HFF-Myc (cell line): Measurements from ENCODE around the gene TOR1A.
A peak's percentile ranks its signal among the peaks of the same experiment; 100 is the strongest.

Experiments used
- DNase-seq: peaks from one replicate; pipeline ENCODE4 v3.0.0-alpha.2; 2011; ENCODE audit warnings: low read depth; ENCODE audit errors: extremely low read depth
- H3K4me3 ChIP-seq: replicated peaks from 2 replicates; pipeline ENCODE4 v1.5.1; 2011; ENCODE audit warnings: low read depth, mild to moderate bottlenecking, control low read depth, low read length
- TF ChIP-seq, protein P1 (sequence below): IDR thresholded peaks from 2 replicates; pipeline ENCODE4 v1.5.1; 2012; ENCODE audit warnings: mild to moderate bottlenecking, low read depth, low read length, control low read depth; ENCODE audit errors: missing control alignments

The TOR1A gene

DNA sequence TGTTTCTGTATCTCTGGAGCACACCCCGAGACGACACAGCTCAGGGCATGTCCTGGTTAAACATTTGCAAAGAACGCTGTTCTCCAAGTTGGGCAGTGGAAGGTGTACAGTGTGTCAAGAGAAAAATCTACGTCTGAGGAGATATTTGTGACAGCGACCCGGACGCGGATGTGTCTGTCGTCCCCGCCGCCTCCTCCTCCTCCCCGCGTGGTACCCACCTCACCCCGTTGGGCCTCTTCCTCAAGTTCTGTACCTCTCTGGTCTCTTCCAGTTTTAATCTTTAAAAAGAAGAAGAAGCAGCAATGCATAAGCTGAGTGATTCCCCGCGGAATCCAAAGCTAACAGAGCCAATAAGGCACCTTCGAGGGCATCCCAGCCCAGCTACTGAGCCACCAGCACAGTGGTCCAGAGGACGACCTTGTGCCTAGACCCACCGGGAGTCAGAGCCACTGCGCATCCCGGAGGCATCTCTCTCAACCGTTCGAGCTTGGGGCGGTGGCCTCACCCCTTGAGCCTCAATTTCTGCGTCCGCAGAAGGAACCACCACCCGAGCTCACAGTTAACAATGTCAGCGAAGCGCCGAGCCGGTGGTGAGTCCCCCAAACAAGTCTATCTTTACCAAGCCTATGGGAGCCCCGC is 10.7 kb upstream of the TOR1A start:
- TF ChIP-seq, protein P1, sequence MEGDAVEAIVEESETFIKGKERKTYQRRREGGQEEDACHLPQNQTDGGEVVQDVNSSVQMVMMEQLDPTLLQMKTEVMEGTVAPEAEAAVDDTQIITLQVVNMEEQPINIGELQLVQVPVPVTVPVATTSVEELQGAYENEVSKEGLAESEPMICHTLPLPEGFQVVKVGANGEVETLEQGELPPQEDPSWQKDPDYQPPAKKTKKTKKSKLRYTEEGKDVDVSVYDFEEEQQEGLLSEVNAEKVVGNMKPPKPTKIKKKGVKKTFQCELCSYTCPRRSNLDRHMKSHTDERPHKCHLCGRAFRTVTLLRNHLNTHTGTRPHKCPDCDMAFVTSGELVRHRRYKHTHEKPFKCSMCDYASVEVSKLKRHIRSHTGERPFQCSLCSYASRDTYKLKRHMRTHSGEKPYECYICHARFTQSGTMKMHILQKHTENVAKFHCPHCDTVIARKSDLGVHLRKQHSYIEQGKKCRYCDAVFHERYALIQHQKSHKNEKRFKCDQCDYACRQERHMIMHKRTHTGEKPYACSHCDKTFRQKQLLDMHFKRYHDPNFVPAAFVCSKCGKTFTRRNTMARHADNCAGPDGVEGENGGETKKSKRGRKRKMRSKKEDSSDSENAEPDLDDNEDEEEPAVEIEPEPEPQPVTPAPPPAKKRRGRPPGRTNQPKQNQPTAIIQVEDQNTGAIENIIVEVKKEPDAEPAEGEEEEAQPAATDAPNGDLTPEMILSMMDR: no peak
- no peak for DNase-seq
- H3K4me3 ChIP-seq: peak overlapping the region; percentile 97

DNA sequence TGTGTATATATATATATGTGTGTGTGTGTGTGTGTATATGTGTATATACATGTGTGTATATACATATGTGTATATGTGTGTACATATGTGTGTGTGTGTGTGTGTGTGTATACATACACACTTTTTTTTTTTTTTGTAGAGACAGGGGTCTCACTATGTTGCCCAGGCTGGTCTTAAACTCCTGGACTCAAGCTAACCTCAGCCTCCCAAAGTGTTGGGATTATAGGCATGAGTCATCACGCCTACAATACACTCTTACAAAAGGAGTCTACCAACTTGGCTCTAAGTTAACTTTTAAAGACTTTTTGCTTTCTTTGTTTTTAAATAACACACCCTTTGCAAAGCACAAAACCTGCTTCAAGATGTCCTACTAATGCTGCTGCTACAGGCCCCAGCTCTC is 9.0 kb upstream of the TOR1A start:
- H3K4me3 ChIP-seq: no peak overlapping the region
- TF ChIP-seq, protein P1: no peak
- no peak for DNase-seq

DNA sequence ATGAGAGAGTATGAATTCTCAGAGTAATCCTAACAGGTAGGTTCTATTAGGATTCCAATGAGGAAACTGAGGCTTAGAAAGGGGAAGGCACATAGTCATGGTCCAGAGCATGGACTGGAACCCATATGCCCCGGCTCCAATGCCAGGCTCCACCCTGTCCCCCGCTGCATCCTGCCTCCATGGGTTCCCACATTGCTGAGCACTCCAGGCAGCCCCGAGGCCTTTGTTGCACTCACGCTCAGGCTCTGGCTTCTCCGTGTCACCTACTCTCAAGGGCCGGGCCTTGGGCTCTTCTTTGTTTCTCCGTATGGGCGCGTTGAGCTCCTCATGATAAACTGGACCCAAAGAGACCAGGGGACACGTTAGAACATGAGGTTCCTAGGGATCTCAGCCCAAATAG is 5.0 kb upstream of the TOR1A start:
- no peak for DNase-seq

DNA sequence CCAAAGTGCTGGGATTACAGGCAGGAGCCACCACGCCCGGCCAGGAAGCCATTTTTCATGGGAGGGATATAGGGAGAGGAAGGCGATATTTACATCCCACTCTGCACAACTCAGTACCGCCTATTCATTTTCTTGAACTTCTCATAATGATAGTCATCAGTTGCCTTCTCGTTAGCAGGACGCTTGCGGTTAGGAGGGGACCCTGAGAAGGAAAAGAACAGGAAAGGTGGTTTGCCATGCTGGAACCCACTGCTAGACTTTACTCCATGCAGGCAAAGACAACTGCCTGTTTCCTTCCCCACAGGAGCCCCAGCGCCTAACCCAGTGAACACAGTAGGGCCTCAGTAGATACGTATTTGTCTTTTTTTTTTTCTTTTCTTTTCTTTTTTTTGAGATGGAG is 4.1 kb upstream of the TOR1A start:
- H3K4me3 ChIP-seq: no peak overlapping the region
- DNase-seq: no peak
- TF ChIP-seq, protein P1: no peak

More for the DNA sequence above, 5.0 kb upstream of the TOR1A start:
- H3K4me3 ChIP-seq: no peak overlapping the region
- TF ChIP-seq, protein P1: no peak

DNA sequence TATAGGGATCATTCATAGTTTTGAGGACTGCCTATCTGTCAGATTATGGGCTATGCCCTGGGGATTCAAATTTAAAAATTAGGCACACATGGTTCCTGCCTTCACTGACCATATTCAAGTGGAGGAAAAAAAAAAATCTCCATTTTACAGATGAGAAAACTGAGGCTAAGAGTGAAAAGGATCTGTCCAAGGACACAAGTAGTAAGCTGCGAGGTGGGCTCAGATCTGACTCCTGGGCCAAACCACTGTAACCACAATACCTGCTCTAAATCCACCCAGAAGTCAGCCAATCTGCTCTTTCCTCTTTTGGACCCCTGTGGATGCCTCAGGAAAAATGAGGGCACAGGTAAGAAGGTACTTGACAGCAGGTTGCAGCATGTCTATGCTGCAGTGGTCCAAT is 2.8 kb upstream of the TOR1A start:
- DNase-seq: no peak
- TF ChIP-seq, protein P1: no peak
- no peak overlapping the region for H3K4me3 ChIP-seq

DNA sequence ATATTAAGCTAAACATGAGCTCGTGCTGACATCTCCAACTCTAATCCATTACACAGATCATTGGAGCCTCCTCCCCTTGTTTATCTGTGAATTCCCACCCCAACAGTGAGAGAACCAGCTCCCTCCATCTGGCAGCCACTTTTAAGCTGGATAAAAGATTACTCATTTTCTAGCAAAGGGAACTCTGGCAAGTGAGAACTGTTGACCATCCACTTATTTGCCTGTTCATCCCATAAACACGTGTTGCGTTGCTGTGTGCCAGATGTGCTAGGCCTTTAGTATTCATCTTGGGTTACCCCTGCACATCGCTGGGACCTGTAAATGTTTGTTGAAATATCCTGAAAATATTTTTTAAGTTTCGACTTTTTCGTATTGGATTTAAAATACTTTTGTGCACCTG is 2.4 kb upstream of the TOR1A start:
- TF ChIP-seq, protein P1: no peak
- DNase-seq: peak; percentile 75
- H3K4me3 ChIP-seq: no peak overlapping the region

DNA sequence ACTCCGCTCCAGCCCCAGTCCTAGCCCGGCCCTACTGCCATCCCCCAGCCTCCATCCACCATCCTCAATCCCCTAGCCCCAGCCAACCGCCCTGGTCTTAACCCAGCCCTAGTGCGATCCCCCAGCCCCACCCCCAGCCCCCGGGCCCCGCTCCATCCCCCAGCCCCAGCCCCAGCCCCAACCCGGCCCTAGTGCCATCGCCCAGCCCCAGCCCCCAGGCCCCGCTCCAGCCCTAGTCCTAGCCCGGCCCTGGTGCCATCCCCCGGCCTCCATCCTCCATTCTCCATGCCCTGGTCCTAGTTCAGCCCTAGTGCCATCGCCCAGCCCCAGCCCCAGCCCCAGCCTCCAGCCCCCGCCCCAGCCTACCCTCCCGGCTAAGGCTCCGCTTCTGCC is 398 bp downstream of the TOR1A start:
- DNase-seq: no peak
- TF ChIP-seq, protein P1: no peak
- H3K4me3 ChIP-seq: peak overlapping the region; percentile 63
